Pulmonary artery endothelial cell (primary cell): ENCODE measurements around the gene KIF13A. TPM values are rescaled to one million over a fixed set of nuclear protein-coding genes. Genes with fewer than 3 reads are reported as not detected.
"Not testable (repeated sequence)": the region's sequence is repeated elsewhere in the genome, so short reads cannot be mapped to it uniquely, and the experiment has no call there.

Source experiments
- DNase-seq: peaks from one replicate; pipeline ENCODE4 v3.0.0-alpha.2; 2011; ENCODE audit warnings: low read depth, low spot score
- total RNA-seq: library from RNA; depleted of rRNA; stranded (reverse); fragments of >200 nt; gene quantifications from 2 replicates; pipeline ENCODE4 v1.2.3, GENCODE V29; 2014

Gene KIF13A
- total RNA-seq, 1 donor from 2014 or later: 71.7 TPM

- DNase-seq: no peak
These were observed 196.9 kb downstream of the KIF13A start for GRCh38 chr6:17790489-17790888.

GRCh38 chr6:17785094-17785787 lies 202.2 kb downstream of the KIF13A start:
- DNase-seq: no peak

GRCh38 chr6:17780061-17780460 lies 207.4 kb downstream of the KIF13A start:
- no peak for DNase-seq

- no peak for DNase-seq
These were observed 215.8 kb downstream of the KIF13A start for GRCh38 chr6:17771609-17772008.

GRCh38 chr6:17768881-17769280 lies 218.6 kb downstream of the KIF13A start:
- DNase-seq: no peak

GRCh38 chr6:17768388-17768787 lies 219.0 kb downstream of the KIF13A start:
- peak; percentile 15 for DNase-seq

GRCh38 chr6:17762651-17763050 lies 224.8 kb downstream of the KIF13A start:
- DNase-seq: no peak

GRCh38 chr6:17758119-17758518 lies 229.3 kb downstream of the KIF13A start:
- no peak for DNase-seq

GRCh38 chr6:17754254-17754653 lies 233.2 kb downstream of the KIF13A start:
- DNase-seq: no peak

GRCh38 chr6:17745324-17745723 lies 242.1 kb downstream of the KIF13A start:
- DNase-seq: not testable (repeated sequence)

GRCh38 chr6:17744757-17745308 lies 242.6 kb downstream of the KIF13A start:
- DNase-seq: not testable (repeated sequence)

- DNase-seq: no peak
These were observed 243.2 kb downstream of the KIF13A start for GRCh38 chr6:17744019-17744756.

- DNase-seq: no peak
These were observed 245.9 kb downstream of the KIF13A start for GRCh38 chr6:17741507-17741906.

GRCh38 chr6:17740559-17741220 lies 246.7 kb downstream of the KIF13A start:
- DNase-seq: no peak

GRCh38 chr6:17737704-17738252 lies 249.7 kb downstream of the KIF13A start:
- DNase-seq: no peak

GRCh38 chr6:17735311-17735710 lies 252.1 kb downstream of the KIF13A start:
- DNase-seq: not testable (repeated sequence)

GRCh38 chr6:17730078-17730704 lies 257.2 kb downstream of the KIF13A start:
- no peak for DNase-seq

GRCh38 chr6:17729223-17730077 lies 258.0 kb downstream of the KIF13A start:
- DNase-seq: no peak

- no peak for DNase-seq
These were observed 258.7 kb downstream of the KIF13A start for GRCh38 chr6:17728551-17729222.

GRCh38 chr6:17725083-17725482 lies 262.4 kb downstream of the KIF13A start:
- DNase-seq: peak; percentile 67
